Heart left ventricle (tissue), 13 donors: Measurements from ENCODE around the gene FAM118B.

Source experiments
- CTCF ChIP-seq, 12 donors: fragments of 200-600 bp; sonication (generic) in 4 of 12; IDR thresholded peaks; one replicate each; pipeline versions ENCODE4 v1.5.0 to v1.8.0; 2018 to 2022; ENCODE audit warnings: antibody characterized with exemption in 12 of 12, mild to moderate bottlenecking in 5 of 12
- POLR2A ChIP-seq, 2 donors: fragments of 450-650 bp; IDR thresholded peaks; one replicate each; pipeline ENCODE4 v1.6.1; 2017; ENCODE audit warnings: antibody characterized with exemption in 2 of 2, mild to moderate bottlenecking in 2 of 2, moderate library complexity in 2 of 2
- donor health status: ischemic (EF 13 %, LVEDD 7.1; RV severe dilation, severe dysfunction).
- donor health status: DM: no; HTN: yes; CAD: no.
- donor health status: DM: no; HTN: no; CAD: no.
- donor health status: ischemic (EF 25% LVEDD 6.9; RV normal size, moderate dysfunction).
- donor health status: ischemic (EF 25% LVEDD 5.7; RV mildly dilated, moderate dysfunction).
- donor health status: ischemic (EF 35%, LVEDD 5.7; RV mildly dilated, moderate dysfunction).
- donor health status: nonischemic (EF 11% LVEDD 7.7; RV severe dilation, severe dysfunction).
- donor health status: DM: yes; HTN: yes; CAD: no.
- donor health status: PGD.
- donor health status: ischemic (EF 29% LVEDD 5.4; RV normal size, mild dysfunction).
- donor health status: nonischemic (EF 23%, LVEDD 6.1; RV moderate dilation, normal function).

- TF ChIP-seq CTCF (IDR thresholded peaks at IDR 0.05) = no peak
- TF ChIP-seq POLR2A (IDR thresholded peaks at IDR 0.05) = no peak
Observed at GRCh38 chr11:126212089-126212660, 593 bp downstream of the FAM118B start.
